ENCODE data around the gene BRIX1.

DNA sequence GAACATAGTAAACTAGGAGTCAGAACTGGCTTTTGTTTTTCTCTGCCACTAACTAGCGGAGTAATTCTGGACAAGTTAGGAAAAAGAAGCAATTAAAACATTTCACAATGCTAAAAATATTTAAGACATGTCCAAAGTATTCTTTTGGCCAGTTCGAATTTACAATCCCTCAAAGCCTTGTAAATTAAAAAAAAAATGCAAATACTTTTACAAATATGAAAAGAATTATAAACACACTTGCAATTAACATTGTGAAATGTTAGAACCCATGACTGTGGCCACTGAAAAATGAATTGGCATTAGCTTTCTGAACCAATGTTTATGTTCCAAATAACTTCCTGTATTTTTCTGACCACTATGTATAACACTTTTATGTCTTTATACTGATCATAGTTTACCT is 2.4 kb upstream of the BRIX1 start:
- TF ChIP-seq POLR2AphosphoS2 (IDR thresholded peaks at IDR 0.05; ENCODE audit: low read length) (no peak), RAD21 (CRISPR knock-in tag; conservative IDR thresholded peaks at IDR 0.05 in 1 of 2, IDR thresholded peaks at IDR 0.05 in 1 of 2) (no peak)
- TF ChIP-seq, protein P1, sequence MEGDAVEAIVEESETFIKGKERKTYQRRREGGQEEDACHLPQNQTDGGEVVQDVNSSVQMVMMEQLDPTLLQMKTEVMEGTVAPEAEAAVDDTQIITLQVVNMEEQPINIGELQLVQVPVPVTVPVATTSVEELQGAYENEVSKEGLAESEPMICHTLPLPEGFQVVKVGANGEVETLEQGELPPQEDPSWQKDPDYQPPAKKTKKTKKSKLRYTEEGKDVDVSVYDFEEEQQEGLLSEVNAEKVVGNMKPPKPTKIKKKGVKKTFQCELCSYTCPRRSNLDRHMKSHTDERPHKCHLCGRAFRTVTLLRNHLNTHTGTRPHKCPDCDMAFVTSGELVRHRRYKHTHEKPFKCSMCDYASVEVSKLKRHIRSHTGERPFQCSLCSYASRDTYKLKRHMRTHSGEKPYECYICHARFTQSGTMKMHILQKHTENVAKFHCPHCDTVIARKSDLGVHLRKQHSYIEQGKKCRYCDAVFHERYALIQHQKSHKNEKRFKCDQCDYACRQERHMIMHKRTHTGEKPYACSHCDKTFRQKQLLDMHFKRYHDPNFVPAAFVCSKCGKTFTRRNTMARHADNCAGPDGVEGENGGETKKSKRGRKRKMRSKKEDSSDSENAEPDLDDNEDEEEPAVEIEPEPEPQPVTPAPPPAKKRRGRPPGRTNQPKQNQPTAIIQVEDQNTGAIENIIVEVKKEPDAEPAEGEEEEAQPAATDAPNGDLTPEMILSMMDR (IDR thresholded peaks at IDR 0.05 in 2 of 3, conservative IDR thresholded peaks at IDR 0.05 in 1 of 3; ENCODE audit: insufficient read depth in 2 of 3, low read depth in 1 of 3, low read length in 3 of 3): no peak

Data from K562 (cell line).